ENCODE measurements around the gene ZNRD2. TPM values are rescaled to one million over a fixed set of nuclear protein-coding genes. Genes with fewer than 3 reads are reported as not detected.

The ZNRD2 gene
- total RNA-seq, 1 experiment from 2014 or later = 70.9 TPM

- Mint-ChIP-seq H3K27me3 (ENCODE audit: low read depth) (peaks cover 21% of the 10 kb centered on the region), H3K4me3 (no peak overlapping the region), H3K27ac (no peak overlapping the region), H3K4me1 (peaks cover 2% of the 10 kb centered on the region), H3K36me3 (peaks cover 8% of the 10 kb centered on the region), H3K9me3 (no peaks in the 10 kb centered on the region)
- DNase-seq (ENCODE audit: low spot score) (no peak), ATAC-seq (no peak)
- ChIA-PET POLR2A (no interaction called here), CTCF (interaction anchor here (1.5 to 1.8 kb wide), 2 partner anchors 15 to 33 kb away, joined by 4 read pairs; partner anchors contain the start of gene ZNRD2)
- TF ChIP-seq NR3C1 (CRISPR knock-in tag; conservative IDR thresholded peaks at IDR 0.05; ENCODE audit: low read depth) (no peak), NR1H2 (CRISPR knock-in tag; IDR thresholded peaks at IDR 0.05) (no peak), JUN (CRISPR knock-in tag; IDR thresholded peaks at IDR 0.05) (no peak), CDX4 (CRISPR knock-in tag; IDR thresholded peaks at IDR 0.05; ENCODE audit: borderline replicate concordance) (no peak), ZNF423 (CRISPR knock-in tag; IDR thresholded peaks at IDR 0.05) (no peak), CREB1 (CRISPR knock-in tag; IDR thresholded peaks at IDR 0.05) (no peak), ZBTB43 (CRISPR knock-in tag; IDR thresholded peaks at IDR 0.05) (no peak), ZNF263 (CRISPR knock-in tag; IDR thresholded peaks at IDR 0.05; ENCODE audit: low read depth) (no peak), SP1 (CRISPR knock-in tag; conservative IDR thresholded peaks at IDR 0.05) (no peak), KAT7 (CRISPR knock-in tag; IDR thresholded peaks at IDR 0.05; ENCODE audit: borderline replicate concordance) (no peak)
- TF ChIP-seq, protein P1, sequence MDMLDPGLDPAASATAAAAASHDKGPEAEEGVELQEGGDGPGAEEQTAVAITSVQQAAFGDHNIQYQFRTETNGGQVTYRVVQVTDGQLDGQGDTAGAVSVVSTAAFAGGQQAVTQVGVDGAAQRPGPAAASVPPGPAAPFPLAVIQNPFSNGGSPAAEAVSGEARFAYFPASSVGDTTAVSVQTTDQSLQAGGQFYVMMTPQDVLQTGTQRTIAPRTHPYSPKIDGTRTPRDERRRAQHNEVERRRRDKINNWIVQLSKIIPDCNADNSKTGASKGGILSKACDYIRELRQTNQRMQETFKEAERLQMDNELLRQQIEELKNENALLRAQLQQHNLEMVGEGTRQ (CRISPR knock-in tag; IDR thresholded peaks at IDR 0.05) = no peak
- TF ChIP-seq, protein P2, sequence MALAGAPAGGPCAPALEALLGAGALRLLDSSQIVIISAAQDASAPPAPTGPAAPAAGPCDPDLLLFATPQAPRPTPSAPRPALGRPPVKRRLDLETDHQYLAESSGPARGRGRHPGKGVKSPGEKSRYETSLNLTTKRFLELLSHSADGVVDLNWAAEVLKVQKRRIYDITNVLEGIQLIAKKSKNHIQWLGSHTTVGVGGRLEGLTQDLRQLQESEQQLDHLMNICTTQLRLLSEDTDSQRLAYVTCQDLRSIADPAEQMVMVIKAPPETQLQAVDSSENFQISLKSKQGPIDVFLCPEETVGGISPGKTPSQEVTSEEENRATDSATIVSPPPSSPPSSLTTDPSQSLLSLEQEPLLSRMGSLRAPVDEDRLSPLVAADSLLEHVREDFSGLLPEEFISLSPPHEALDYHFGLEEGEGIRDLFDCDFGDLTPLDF (CRISPR knock-in tag; IDR thresholded peaks at IDR 0.05) = no peak
These were observed 33.6 kb upstream of the ZNRD2 start for GRCh38 chr11:65536412-65537295.

DNA sequence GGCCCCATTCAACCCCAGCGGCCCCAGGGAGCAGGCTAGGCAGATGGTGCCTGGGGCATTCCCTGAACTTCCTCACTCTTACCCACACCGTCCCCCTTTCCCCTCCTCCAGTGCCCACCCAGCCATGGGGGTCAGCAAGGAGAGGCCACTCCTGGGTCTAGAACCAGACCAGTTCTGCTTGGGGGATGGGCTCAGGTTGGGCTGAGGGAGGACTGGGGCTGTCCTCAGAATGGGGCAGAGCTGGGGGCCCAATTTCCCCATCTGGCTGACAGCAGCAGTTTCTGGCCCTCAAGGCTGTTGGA is 33.0 kb upstream of the ZNRD2 start:
- H3K4me3 Mint-ChIP-seq = no peak overlapping the region
- no peak overlapping the region for H3K27ac Mint-ChIP-seq
- H3K27me3 Mint-ChIP-seq (ENCODE audit: low read depth) = peaks cover 27% of the 10 kb centered on the region
- TF ChIP-seq ZNF423 (CRISPR knock-in tag; IDR thresholded peaks at IDR 0.05) (no peak), ZNF671 (CRISPR knock-in tag; IDR thresholded peaks at IDR 0.05) (no peak), TCF7 (CRISPR knock-in tag; IDR thresholded peaks at IDR 0.05; ENCODE audit: low read depth) (no peak), CBFB (CRISPR knock-in tag; IDR thresholded peaks at IDR 0.05; ENCODE audit: low read depth) (no peak), FOXP1 (CRISPR knock-in tag; IDR thresholded peaks at IDR 0.05; ENCODE audit: borderline replicate concordance) (no peak), ELF4 (CRISPR knock-in tag; IDR thresholded peaks at IDR 0.05; ENCODE audit: low read depth) (no peak), ZNF263 (CRISPR knock-in tag; IDR thresholded peaks at IDR 0.05; ENCODE audit: low read depth) (no peak), SP1 (CRISPR knock-in tag; conservative IDR thresholded peaks at IDR 0.05) (no peak)
- TF ChIP-seq, protein P3, sequence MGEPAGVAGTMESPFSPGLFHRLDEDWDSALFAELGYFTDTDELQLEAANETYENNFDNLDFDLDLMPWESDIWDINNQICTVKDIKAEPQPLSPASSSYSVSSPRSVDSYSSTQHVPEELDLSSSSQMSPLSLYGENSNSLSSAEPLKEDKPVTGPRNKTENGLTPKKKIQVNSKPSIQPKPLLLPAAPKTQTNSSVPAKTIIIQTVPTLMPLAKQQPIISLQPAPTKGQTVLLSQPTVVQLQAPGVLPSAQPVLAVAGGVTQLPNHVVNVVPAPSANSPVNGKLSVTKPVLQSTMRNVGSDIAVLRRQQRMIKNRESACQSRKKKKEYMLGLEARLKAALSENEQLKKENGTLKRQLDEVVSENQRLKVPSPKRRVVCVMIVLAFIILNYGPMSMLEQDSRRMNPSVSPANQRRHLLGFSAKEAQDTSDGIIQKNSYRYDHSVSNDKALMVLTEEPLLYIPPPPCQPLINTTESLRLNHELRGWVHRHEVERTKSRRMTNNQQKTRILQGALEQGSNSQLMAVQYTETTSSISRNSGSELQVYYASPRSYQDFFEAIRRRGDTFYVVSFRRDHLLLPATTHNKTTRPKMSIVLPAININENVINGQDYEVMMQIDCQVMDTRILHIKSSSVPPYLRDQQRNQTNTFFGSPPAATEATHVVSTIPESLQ (CRISPR knock-in tag; IDR thresholded peaks at IDR 0.05) = no peak
- POLR2A ChIA-PET = no interaction called here
- peaks cover 2% of the 10 kb centered on the region for H3K4me1 Mint-ChIP-seq
- ATAC-seq (no peak), DNase-seq (ENCODE audit: low spot score) (no peak)
- peaks cover 5% of the 10 kb centered on the region; the same call in 1 of the 2 replicates for H3K36me3 Mint-ChIP-seq
- CTCF ChIA-PET = interaction anchor here (1.4 to 10.3 kb wide), 7 partner anchors 7 to 52 kb away, joined by 4 to 271 read pairs (median 7); partner anchors contain the start of genes FAM89B, KCNK7 and ZNRD2
- no peaks in the 10 kb centered on the region for H3K9me3 Mint-ChIP-seq
